ENCODE data around the gene PALB2. TPM values are rescaled to one million over a fixed set of nuclear protein-coding genes. Genes with fewer than 3 reads are reported as not detected.

The PALB2 gene
- total RNA-seq, 1 donor from 2014 or later, result 15.4 TPM

DNA sequence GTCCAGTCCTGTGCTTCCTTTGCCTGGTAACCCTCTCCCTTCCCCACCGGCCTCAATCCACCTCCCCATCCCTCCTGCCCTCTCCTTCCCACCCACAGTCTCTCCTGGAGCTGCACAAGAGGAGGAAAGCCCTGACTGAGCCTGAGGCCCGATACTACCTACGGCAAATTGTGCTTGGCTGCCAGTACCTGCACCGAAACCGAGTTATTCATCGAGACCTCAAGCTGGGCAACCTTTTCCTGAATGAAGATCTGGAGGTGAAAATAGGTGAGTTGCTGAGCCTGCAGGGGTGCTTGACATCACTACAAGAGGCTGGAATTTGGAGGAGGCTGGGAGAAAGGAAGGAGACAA, 38.9 kb upstream of the PALB2 start:
- TF ChIP-seq, protein P1, sequence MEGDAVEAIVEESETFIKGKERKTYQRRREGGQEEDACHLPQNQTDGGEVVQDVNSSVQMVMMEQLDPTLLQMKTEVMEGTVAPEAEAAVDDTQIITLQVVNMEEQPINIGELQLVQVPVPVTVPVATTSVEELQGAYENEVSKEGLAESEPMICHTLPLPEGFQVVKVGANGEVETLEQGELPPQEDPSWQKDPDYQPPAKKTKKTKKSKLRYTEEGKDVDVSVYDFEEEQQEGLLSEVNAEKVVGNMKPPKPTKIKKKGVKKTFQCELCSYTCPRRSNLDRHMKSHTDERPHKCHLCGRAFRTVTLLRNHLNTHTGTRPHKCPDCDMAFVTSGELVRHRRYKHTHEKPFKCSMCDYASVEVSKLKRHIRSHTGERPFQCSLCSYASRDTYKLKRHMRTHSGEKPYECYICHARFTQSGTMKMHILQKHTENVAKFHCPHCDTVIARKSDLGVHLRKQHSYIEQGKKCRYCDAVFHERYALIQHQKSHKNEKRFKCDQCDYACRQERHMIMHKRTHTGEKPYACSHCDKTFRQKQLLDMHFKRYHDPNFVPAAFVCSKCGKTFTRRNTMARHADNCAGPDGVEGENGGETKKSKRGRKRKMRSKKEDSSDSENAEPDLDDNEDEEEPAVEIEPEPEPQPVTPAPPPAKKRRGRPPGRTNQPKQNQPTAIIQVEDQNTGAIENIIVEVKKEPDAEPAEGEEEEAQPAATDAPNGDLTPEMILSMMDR (IDR thresholded peaks at IDR 0.05; ENCODE audit: unreplicated experiment), result no peak
- Mint-ChIP-seq H3K9me3 (no peaks in the 10 kb centered on the region), H3K4me3 (peak overlapping the region; percentile 81), H3K4me1 (peaks cover 22% of the 10 kb centered on the region), H3K36me3 (peaks cover 11% of the 10 kb centered on the region), H3K27ac (no peak overlapping the region), H3K27me3 (ENCODE audit: low read depth) (no peaks in the 10 kb centered on the region)
- DNase-seq (ENCODE audit: low spot score in 2 of 2, unreplicated experiment in 2 of 2), result no peak

DNA sequence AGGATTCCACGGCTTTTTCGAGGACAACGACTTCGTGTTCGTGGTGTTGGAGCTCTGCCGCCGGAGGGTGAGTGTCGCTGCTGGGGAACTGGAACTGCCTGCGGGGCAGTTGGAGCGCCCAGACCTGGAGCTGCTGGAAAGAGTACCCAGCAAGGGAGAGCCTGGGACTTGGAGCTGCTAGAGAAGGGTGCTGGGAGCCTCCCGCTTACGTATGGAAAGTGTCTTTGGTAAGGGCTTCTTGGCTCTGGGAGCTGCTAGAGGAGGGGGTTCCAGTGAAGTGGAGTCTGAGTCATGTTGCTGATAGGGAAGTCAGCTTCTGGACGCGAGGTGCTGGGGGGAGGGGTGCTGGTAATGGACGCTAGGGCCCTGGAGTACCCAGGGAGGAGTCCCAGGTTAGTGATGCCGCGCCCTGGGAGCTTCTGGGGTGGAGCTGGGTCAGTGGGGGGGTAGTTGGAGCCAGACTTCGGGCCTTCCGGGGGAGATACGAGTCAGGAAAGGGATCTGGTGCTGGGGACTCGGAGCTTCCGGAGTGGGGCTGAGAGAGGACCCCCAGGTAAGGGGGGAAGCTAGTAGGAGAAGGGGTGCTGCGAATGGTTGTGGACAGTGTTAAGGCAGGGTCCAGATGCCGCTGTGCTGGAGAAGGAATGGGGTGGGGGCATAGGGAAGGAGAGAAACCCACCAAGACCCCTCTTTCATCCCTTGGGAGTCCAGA, 38.3 kb upstream of the PALB2 start:
- H3K27me3 Mint-ChIP-seq (ENCODE audit: low read depth), result no peaks in the 10 kb centered on the region
- H3K27ac Mint-ChIP-seq, result peak overlapping the region; percentile 59
- peak overlapping the region; percentile 81 for H3K4me3 Mint-ChIP-seq
- TF ChIP-seq, protein P1 (IDR thresholded peaks at IDR 0.05; ENCODE audit: unreplicated experiment), result no peak
- H3K9me3 Mint-ChIP-seq, result no peaks in the 10 kb centered on the region
- H3K36me3 Mint-ChIP-seq, result peaks cover 11% of the 10 kb centered on the region
- DNase-seq (ENCODE audit: low spot score in 2 of 2, unreplicated experiment in 2 of 2), result no peak
- peaks cover 22% of the 10 kb centered on the region for H3K4me1 Mint-ChIP-seq

DNA sequence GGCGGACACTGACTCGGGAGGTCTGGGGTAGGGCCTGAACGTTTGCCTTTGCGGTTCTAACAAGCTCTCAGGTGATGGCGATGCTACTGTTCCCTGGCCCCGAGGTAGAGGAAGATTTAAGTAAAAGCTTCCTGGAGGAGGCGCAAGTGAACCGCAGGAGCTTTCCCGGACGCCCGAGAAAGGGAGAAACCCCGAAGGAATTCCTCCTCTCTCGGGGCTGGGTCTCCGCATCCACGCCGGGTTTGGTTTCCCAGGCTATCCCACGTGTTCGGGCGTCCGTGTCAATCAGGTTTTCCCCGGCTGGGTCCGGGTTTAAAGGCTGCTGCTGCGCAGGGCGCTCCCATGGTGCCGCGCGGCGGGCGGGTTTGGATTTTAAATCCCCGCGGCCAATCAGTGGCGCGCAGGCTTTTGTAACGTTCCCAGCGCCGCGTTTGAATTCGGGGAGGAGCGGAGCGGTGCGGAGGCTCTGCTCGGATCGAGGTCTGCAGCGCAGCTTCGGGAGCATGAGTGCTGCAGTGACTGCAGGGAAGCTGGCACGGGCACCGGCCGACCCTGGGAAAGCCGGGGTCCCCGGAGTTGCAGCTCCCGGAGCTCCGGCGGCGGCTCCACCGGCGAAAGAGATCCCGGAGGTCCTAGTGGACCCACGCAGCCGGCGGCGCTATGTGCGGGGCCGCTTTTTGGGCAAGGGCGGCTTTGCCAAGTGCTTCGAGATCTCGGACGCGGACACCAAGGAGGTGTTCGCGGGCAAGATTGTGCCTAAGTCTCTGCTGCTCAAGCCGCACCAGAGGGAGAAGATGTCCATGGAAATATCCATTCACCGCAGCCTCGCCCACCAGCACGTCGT, 37.5 kb upstream of the PALB2 start, which contains the start of gene PLK1:
TSS of gene PLK1 (plus strand) at position 460 of the 844 bp plus-strand sequence. CDS start at position 504, 44 bp downstream.
- DNase-seq (ENCODE audit: low spot score in 2 of 2, unreplicated experiment in 2 of 2), result peak; percentile 56 to 78
- H3K4me3 Mint-ChIP-seq, result peak within 1 kb of the TSS; percentile 81
- H3K9me3 Mint-ChIP-seq, result no peaks in the 10 kb centered on the region
- peak within 1 kb of the TSS; percentile 59 for H3K27ac Mint-ChIP-seq
- peaks cover 7% of the 10 kb centered on the region for H3K36me3 Mint-ChIP-seq
- TF ChIP-seq, protein P1 (IDR thresholded peaks at IDR 0.05; ENCODE audit: unreplicated experiment), result no peak
- no peaks in the 10 kb centered on the region for H3K27me3 Mint-ChIP-seq (ENCODE audit: low read depth)
- peaks cover 22% of the 10 kb centered on the region for H3K4me1 Mint-ChIP-seq

DNA sequence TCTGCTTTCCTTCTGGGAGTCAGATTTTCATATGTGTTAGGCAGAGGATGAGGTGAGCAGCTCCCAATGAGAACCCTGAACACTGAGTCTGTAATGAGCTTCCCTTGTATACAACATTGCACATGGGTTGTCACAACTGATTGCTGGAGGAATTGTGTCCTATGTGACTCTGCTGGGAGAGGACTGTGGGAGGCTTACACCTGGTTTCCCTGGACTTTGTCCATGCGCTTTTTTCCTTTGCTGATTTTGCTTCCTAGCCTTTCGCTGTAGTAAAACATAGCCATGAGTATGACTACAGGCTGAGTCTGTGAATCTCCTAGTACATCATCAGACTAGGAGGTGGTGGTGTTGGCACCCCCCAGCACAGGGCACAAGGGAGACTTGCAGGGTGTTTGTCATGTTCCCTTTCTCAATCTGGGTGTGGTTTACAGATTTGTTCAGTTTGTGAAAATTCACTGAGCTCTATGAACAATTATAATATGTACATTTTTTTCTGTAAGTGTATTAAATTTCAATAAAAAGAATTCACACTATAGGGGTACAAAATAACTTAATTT, 35.9 kb upstream of the PALB2 start:
- TF ChIP-seq, protein P1 (IDR thresholded peaks at IDR 0.05; ENCODE audit: unreplicated experiment), result no peak
- Mint-ChIP-seq H3K36me3 (peaks cover 6% of the 10 kb centered on the region), H3K27ac (no peak overlapping the region), H3K4me3 (no peak overlapping the region), H3K4me1 (peaks cover 22% of the 10 kb centered on the region), H3K9me3 (no peaks in the 10 kb centered on the region), H3K27me3 (ENCODE audit: low read depth) (no peaks in the 10 kb centered on the region)
- DNase-seq (ENCODE audit: low spot score in 2 of 2, unreplicated experiment in 2 of 2), result no peak

DNA sequence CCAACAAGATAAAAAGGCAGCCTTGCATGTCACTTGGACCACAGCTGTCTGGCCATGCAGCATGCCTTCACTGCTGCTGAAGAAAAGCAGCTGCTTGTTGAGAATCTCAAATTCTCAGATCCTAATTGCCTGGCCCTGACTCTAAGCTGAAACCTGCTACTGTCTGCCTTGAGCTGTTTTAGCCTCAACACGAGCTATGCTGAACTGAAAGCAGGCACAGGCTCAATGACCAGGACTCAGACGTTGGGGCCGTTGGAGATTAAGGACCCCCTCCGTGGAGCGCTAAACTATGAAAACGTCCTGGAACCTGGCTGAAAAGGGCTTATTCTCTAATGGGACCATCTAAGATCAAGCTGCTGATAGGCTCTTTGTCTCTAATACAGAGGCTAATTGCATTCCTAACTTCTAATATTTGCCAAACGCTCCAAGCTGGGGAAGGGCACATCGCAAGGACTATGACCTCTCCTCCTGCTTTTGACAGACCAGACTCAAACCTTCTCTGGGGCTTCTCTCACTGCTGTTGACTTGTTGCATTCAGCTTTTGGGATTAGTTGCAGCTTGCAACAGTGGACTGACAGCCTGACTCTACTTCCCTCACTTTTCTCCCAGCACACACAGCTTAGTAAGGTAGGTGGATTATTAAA, 33.0 kb upstream of the PALB2 start:
- Mint-ChIP-seq H3K4me3 (no peak overlapping the region), H3K27me3 (ENCODE audit: low read depth) (no peaks in the 10 kb centered on the region), H3K4me1 (peaks cover 6% of the 10 kb centered on the region), H3K9me3 (no peaks in the 10 kb centered on the region), H3K36me3 (peaks cover 8% of the 10 kb centered on the region), H3K27ac (no peak overlapping the region)
- TF ChIP-seq, protein P1 (IDR thresholded peaks at IDR 0.05; ENCODE audit: unreplicated experiment), result no peak
- no peak for DNase-seq (ENCODE audit: low spot score in 2 of 2, unreplicated experiment in 2 of 2)
